BLaER1 (cell line): Measurements from ENCODE around the gene AXIN1.
A peak's percentile ranks its signal among the peaks of the same experiment; 100 is the strongest.

Source experiments
- H3K27ac ChIP-seq: shearing (Covaris generic); formaldehyde crosslinking; 2 replicates; pipeline ENCODE4 v1.8.1; 2022
- H3K27me3 ChIP-seq: shearing (Covaris generic); formaldehyde crosslinking; 2 replicates; pipeline ENCODE4 v1.8.1; 2022
- H3K36me3 ChIP-seq: shearing (Covaris generic); formaldehyde crosslinking; 2 replicates; pipeline ENCODE4 v1.8.1; 2022
- H3K4me1 ChIP-seq: shearing (Covaris generic); formaldehyde crosslinking; 2 replicates; pipeline ENCODE4 v1.8.1; 2022
- H3K4me2 ChIP-seq: shearing (Covaris generic); formaldehyde crosslinking; 2 replicates; pipeline ENCODE4 v1.8.1; 2022
- H3K4me3 ChIP-seq: shearing (Covaris generic); formaldehyde crosslinking; 2 replicates; pipeline ENCODE4 v1.8.1; 2022
- H3K9ac ChIP-seq: shearing (Covaris generic); formaldehyde crosslinking; 2 replicates; pipeline ENCODE4 v1.8.1; 2022
- H3K9me3 ChIP-seq: shearing (Covaris generic); formaldehyde crosslinking; 2 replicates; pipeline ENCODE4 v1.8.1; 2022
- H4K20me1 ChIP-seq: shearing (Covaris generic); formaldehyde crosslinking; 2 replicates; pipeline ENCODE4 v1.8.1; 2022
- Cebpa-rat ChIP-seq: shearing (Covaris generic); IDR thresholded peaks from 2 replicates; pipeline ENCODE4 v1.8.1; 2022

Gene AXIN1

GRCh38 chr16:352547-353403 is at the start of gene AXIN1:
Gene AXIN1 (minus strand): TSS chr16:352723. CDS start chr16:347025, 5,698 bp downstream.
- peaks cover 42% of the 10 kb centered on the region for H4K20me1 ChIP-seq
- H3K27ac ChIP-seq = peak within 1 kb of the TSS; percentile 88
- peaks cover 15% of the 10 kb centered on the region for H3K36me3 ChIP-seq
- H3K9me3 ChIP-seq = no peaks in the 10 kb centered on the region
- H3K4me1 ChIP-seq = peaks cover 51% of the 10 kb centered on the region
- no peaks in the 10 kb centered on the region for H3K27me3 ChIP-seq
- H3K4me2 ChIP-seq = peak within 1 kb of the TSS; percentile 88
- H3K4me3 ChIP-seq = peak within 1 kb of the TSS; percentile 90
- H3K9ac ChIP-seq = peak within 1 kb of the TSS; percentile 92
- TF ChIP-seq Cebpa-rat = no peak

GRCh38 chr16:401468-402348 is 49.2 kb upstream of the AXIN1 start, which contains the start of gene DECR2:
Gene DECR2 (plus strand): TSS chr16:401885. CDS start chr16:401964, 79 bp downstream.
- peaks cover 64% of the 10 kb centered on the region for H3K4me1 ChIP-seq
- H4K20me1 ChIP-seq = peaks cover 28% of the 10 kb centered on the region
- no peaks in the 10 kb centered on the region for H3K9me3 ChIP-seq
- H3K36me3 ChIP-seq = peaks cover 26% of the 10 kb centered on the region
- TF ChIP-seq Cebpa-rat = no peak
- peak within 1 kb of the TSS; percentile 95 for H3K4me2 ChIP-seq
- peak within 1 kb of the TSS; percentile 94 for H3K27ac ChIP-seq
- no peaks in the 10 kb centered on the region for H3K27me3 ChIP-seq
- H3K4me3 ChIP-seq = peak within 1 kb of the TSS; percentile 89
- peak within 1 kb of the TSS; percentile 88 for H3K9ac ChIP-seq

- peak overlapping the region; percentile 89 for H3K4me3 ChIP-seq
These were observed 47.6 kb upstream of the AXIN1 start for GRCh38 chr16:400061-400591.

GRCh38 chr16:399340-400019 is 47.0 kb upstream of the AXIN1 start:
- Histone ChIP-seq H3K9me3 (no peaks in the 10 kb centered on the region), H3K36me3 (peaks cover 26% of the 10 kb centered on the region), H3K4me3 (no peak overlapping the region), H3K9ac (0 out of 2 replicates have a peak overlapping the region, but pooled peaks have one; percentile 4), H3K4me1 (peaks cover 62% of the 10 kb centered on the region), H3K4me2 (peak overlapping the region; percentile 95; the same call in 1 of the 2 replicates), H4K20me1 (peaks cover 28% of the 10 kb centered on the region), H3K27me3 (no peaks in the 10 kb centered on the region), H3K27ac (0 out of 2 replicates have a peak overlapping the region, but pooled peaks have one; percentile 79)
- TF ChIP-seq Cebpa-rat = no peak

More at GRCh38 chr16:400061-400591, 47.6 kb upstream of the AXIN1 start:
- Histone ChIP-seq H3K36me3 (peaks cover 26% of the 10 kb centered on the region), H3K27me3 (no peaks in the 10 kb centered on the region), H3K9ac (peak overlapping the region; percentile 88; the same call in 1 of the 2 replicates), H3K4me1 (peaks cover 64% of the 10 kb centered on the region), H3K9me3 (no peaks in the 10 kb centered on the region), H3K4me2 (peak overlapping the region; percentile 95), H4K20me1 (peaks cover 28% of the 10 kb centered on the region), H3K27ac (peak overlapping the region; percentile 79; the same call in 1 of the 2 replicates)
- no peak for TF ChIP-seq Cebpa-rat

- H3K9me3 ChIP-seq = no peaks in the 10 kb centered on the region
- peaks cover 62% of the 10 kb centered on the region for H3K4me1 ChIP-seq
- H3K36me3 ChIP-seq = peaks cover 26% of the 10 kb centered on the region
- H3K27ac ChIP-seq = no peak overlapping the region
- H3K4me3 ChIP-seq = no peak overlapping the region
- H4K20me1 ChIP-seq = peaks cover 28% of the 10 kb centered on the region
- H3K4me2 ChIP-seq = peak overlapping the region; percentile 95
- TF ChIP-seq Cebpa-rat = no peak
- H3K27me3 ChIP-seq = no peaks in the 10 kb centered on the region
- H3K9ac ChIP-seq = peak overlapping the region; percentile 24; the same call in 1 of the 2 replicates
These were observed 46.2 kb upstream of the AXIN1 start for GRCh38 chr16:398561-399339.

GRCh38 chr16:397736-398332 is 45.3 kb upstream of the AXIN1 start:
- H3K9ac ChIP-seq = 0 out of 2 replicates have a peak overlapping the region, but pooled peaks have one; percentile 24
- peak overlapping the region; percentile 40 for H3K4me3 ChIP-seq
- peak overlapping the region; percentile 35; the same call in 1 of the 2 replicates for H3K27ac ChIP-seq
- peaks cover 59% of the 10 kb centered on the region for H3K4me1 ChIP-seq
- no peak for TF ChIP-seq Cebpa-rat
- no peaks in the 10 kb centered on the region for H3K27me3 ChIP-seq
- H3K4me2 ChIP-seq = peak overlapping the region; percentile 95
- H3K36me3 ChIP-seq = peaks cover 26% of the 10 kb centered on the region
- no peaks in the 10 kb centered on the region for H3K9me3 ChIP-seq
- H4K20me1 ChIP-seq = peaks cover 28% of the 10 kb centered on the region

- peak within 1 kb of the TSS; percentile 81 for H3K4me3 ChIP-seq
- H3K4me2 ChIP-seq = peak within 1 kb of the TSS; percentile 95
- H3K9me3 ChIP-seq = no peaks in the 10 kb centered on the region
- H3K9ac ChIP-seq = peak within 1 kb of the TSS; percentile 92
- H3K27ac ChIP-seq = peak within 1 kb of the TSS; percentile 95
- no peak for TF ChIP-seq Cebpa-rat
- peaks cover 26% of the 10 kb centered on the region for H3K36me3 ChIP-seq
- no peaks in the 10 kb centered on the region for H3K27me3 ChIP-seq
- H4K20me1 ChIP-seq = peaks cover 28% of the 10 kb centered on the region
- peaks cover 53% of the 10 kb centered on the region for H3K4me1 ChIP-seq
These were observed 44.7 kb upstream of the AXIN1 start, which contains the start of gene NME4 for GRCh38 chr16:397135-397661. Gene NME4 (plus strand): TSS chr16:397199. CDS start chr16:397223, 24 bp downstream.
